ENCODE data around the gene PYY. TPM values are rescaled to one million over a fixed set of nuclear protein-coding genes. Genes with fewer than 3 reads are reported as not detected.

Gene PYY
- total RNA-seq, 4 donors from 2014 or later: not detected

GRCh38 chr17:43992641-43993040, 38.9 kb upstream of the PYY start:
- H3K27me3 ChIP-seq: peaks cover 0 to 23% (median 16%) of the 10 kb centered on the region in 4 donors
- no peak overlapping the region for H3K27ac ChIP-seq (replicated peaks in 1 of 4)
- H3K36me3 ChIP-seq: no peaks in the 10 kb centered on the region
- intact Hi-C loops (cut with DNase I): loop anchor here (5.0 to 10.0 kb wide), 2 partner anchors 50 to 118 kb away; partner anchors contain the start of gene PPY
- WGBS: 96% methylated on average over 14 of the region's 14 CpGs
- peaks cover 9 to 12% (median 11%) of the 10 kb centered on the region in 4 donors for H3K4me1 ChIP-seq
- H3K4me3 ChIP-seq: no peak overlapping the region
- no peak for DNase-seq (ENCODE audit: extremely low spot score)
- no peaks in the 10 kb centered on the region for H3K9me3 ChIP-seq
- TF ChIP-seq POLR2A (IDR thresholded peaks at IDR 0.05; ENCODE audit: low read depth): no peak
- no peak for TF ChIP-seq CTCF (IDR thresholded peaks at IDR 0.05)
- TF ChIP-seq EP300 (IDR thresholded peaks at IDR 0.05): no peak
- TF ChIP-seq POLR2AphosphoS5 (IDR thresholded peaks at IDR 0.05): no peak

GRCh38 chr17:43988301-43988700, 34.6 kb upstream of the PYY start:
- no peaks in the 10 kb centered on the region for H3K9me3 ChIP-seq
- no peak for DNase-seq (ENCODE audit: extremely low spot score)
- no peaks in the 10 kb centered on the region for H3K36me3 ChIP-seq
- H3K27ac ChIP-seq (replicated peaks in 1 of 4): no peak overlapping the region
- intact Hi-C loops (cut with DNase I): no loop called here
- no peak overlapping the region for H3K4me3 ChIP-seq
- TF ChIP-seq EP300 (IDR thresholded peaks at IDR 0.05) (no peak), CTCF (IDR thresholded peaks at IDR 0.05) (no peak), POLR2AphosphoS5 (IDR thresholded peaks at IDR 0.05) (no peak)
- 93% methylated on average over 9 of the region's 9 CpGs for WGBS
- H3K4me1 ChIP-seq: peaks cover 10 to 15% (median 10%) of the 10 kb centered on the region in 4 donors
- H3K27me3 ChIP-seq: peaks cover 0 to 61% (median 11%) of the 10 kb centered on the region in 4 donors

GRCh38 chr17:43987131-43988021, 33.6 kb upstream of the PYY start:
- H3K27ac ChIP-seq (replicated peaks in 1 of 4): no peak overlapping the region

GRCh38 chr17:43986225-43986981, 32.7 kb upstream of the PYY start:
- Histone ChIP-seq H3K27me3 (peaks cover 3 to 65% (median 21%) of the 10 kb centered on the region in 4 donors), H3K36me3 (no peaks in the 10 kb centered on the region), H3K4me3 (no peak overlapping the region), H3K27ac (replicated peaks in 1 of 4) (no peak overlapping the region), H3K9me3 (no peaks in the 10 kb centered on the region), H3K4me1 (peaks cover 11 to 15% (median 11%) of the 10 kb centered on the region in 4 donors)
- TF ChIP-seq POLR2A (IDR thresholded peaks at IDR 0.05; ENCODE audit: low read depth): no peak
- TF ChIP-seq CTCF (IDR thresholded peaks at IDR 0.05): no peak
- no peak for TF ChIP-seq POLR2AphosphoS5 (IDR thresholded peaks at IDR 0.05)
- TF ChIP-seq EP300 (IDR thresholded peaks at IDR 0.05): no peak
- intact Hi-C loops (cut with DNase I): no loop called here
- no peak for DNase-seq (ENCODE audit: extremely low spot score)
- WGBS: 86% methylated on average over 7 of the region's 7 CpGs

More at GRCh38 chr17:43987131-43988021, 33.6 kb upstream of the PYY start:
- TF ChIP-seq CTCF (IDR thresholded peaks at IDR 0.05) (no peak), POLR2AphosphoS5 (IDR thresholded peaks at IDR 0.05) (no peak), POLR2A (IDR thresholded peaks at IDR 0.05; ENCODE audit: low read depth) (no peak), EP300 (IDR thresholded peaks at IDR 0.05) (no peak)
- Histone ChIP-seq H3K4me3 (no peak overlapping the region), H3K9me3 (no peaks in the 10 kb centered on the region), H3K27me3 (peaks cover 3 to 65% (median 20%) of the 10 kb centered on the region in 4 donors), H3K4me1 (peaks cover 11 to 15% (median 11%) of the 10 kb centered on the region in 4 donors), H3K36me3 (no peaks in the 10 kb centered on the region)
- DNase-seq (ENCODE audit: extremely low spot score): no peak
- 73% methylated on average over 12 of the region's 12 CpGs for WGBS
- intact Hi-C loops (cut with DNase I): no loop called here

Data from esophagus muscularis mucosa (tissue), 4 donors.